Left ventricle myocardium superior (tissue), 1 donor: ENCODE measurements around the gene PLCB4. TPM values are rescaled to one million over a fixed set of nuclear protein-coding genes. Genes with fewer than 3 reads are reported as not detected.
A peak's percentile ranks its signal among the peaks of the same experiment; 100 is the strongest.

Experiments used
- ATAC-seq: fragments of 200-7000 bp; cut with Tn5 transposase; one replicate; pipeline ENCODE4 v1.9.1; 2020; ENCODE audit warnings: mild to moderate bottlenecking, moderate library complexity
- DNase-seq: peaks from one replicate; pipeline ENCODE4 v3.0.0-alpha.2; 2020
- intact Hi-C: fragments of 100-400 bp; cut with micrococcal nuclease; formaldehyde crosslinking; loops from one replicate; pipeline ENCODE4 v1.11.0; 2022
- total RNA-seq: library from RNA; stranded (reverse); fragmentation: NEBNext Ultra II Directional; extraction: Animal tissue kit (Norgen Biotek cat#: 25700); gene quantifications from one replicate; pipeline ENCODE4 v1.2.1, GENCODE V29; 2021
- donor health status: DM: no; HTN: yes; CAD: no; lungs with severe emphysema.

The PLCB4 gene
- total RNA-seq, 1 donor from 2014 or later = 29.1 TPM

DNA sequence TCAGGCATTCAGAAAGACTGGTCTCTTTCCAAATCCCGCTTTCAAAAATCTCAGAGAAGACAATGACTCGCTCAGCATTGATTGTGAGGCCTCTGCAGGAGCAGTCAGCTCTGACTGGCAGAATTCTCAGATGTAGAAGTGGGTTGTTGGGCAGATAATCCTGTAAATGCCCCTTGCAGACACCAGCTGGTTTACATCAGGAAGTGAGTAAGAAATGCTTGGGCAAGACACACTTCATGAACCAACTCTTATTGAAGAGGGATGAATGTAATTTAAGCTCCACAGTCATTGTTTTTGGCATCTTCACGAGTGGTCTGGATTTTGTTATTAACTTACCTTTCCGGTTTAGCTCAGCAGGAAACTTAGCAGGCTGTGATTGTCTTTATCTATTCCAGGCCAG, 166.6 kb downstream of the PLCB4 start:
- DNase-seq (no peak), ATAC-seq (no peak)
- intact Hi-C loops = no loop called here

GRCh38 chr20:9236458-9236857, 167.6 kb downstream of the PLCB4 start:
- intact Hi-C loops = no loop called here
- ATAC-seq = no peak

DNA sequence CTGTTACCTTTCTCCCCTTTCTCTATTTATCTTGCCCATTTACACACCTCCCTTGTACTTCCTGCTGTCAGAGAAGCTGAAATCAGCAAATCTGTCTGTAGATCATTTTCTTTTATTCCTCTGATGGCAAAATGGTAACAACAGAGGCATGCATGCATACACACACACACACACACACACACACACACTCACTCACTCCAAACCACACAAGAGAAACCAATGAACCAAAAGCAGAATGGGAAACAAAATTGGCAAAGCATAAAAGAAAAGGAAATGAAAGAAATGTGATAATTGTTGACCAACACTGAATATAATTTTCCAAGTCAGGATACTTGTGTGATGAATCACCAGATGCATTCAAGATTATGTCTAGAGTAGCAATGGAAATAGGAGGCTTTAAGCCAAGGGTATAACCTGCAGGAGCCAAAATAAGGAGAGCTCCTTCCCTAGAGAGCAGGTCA, 172.4 kb downstream of the PLCB4 start:
- intact Hi-C loops = no loop called here
- no peak for DNase-seq
- ATAC-seq = peak; percentile 47

More at GRCh38 chr20:9236458-9236857, 167.6 kb downstream of the PLCB4 start:
- no peak for DNase-seq

DNA sequence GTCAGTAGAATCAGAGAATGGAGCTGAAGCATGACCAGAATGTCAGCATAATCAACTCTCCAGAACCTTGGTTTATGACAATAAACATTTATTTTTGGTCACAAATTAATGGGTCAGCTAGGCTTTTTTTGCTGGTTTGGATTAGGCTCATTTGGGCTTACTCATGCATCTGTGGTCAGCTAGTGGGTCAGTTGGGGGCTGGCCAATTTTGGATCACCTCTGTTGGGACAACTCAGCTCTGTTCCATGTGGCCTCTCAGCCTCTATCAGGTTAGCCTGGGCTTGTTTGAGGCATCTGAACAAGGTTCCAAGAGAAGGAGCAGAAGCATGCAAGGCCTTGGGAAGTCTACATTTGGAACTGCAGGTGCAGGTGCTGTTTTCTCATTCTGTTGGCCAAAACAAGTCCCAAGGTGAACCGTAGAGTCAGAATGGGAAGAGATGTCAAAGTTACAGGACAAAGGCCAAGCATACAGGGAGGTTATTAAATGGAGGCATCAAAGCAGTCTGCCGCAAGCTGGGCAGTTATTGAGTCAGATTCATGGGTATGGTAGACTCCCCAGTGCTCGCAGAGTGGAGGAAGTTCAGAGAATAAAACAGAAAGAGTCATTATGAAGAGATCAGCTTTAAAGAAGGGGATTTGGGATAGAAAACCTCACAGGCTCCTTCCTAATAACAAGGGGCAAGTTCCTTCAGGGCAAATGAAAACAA, 173.0 kb downstream of the PLCB4 start:
- DNase-seq (no peak), ATAC-seq (peak; percentile 20)
- intact Hi-C loops = no loop called here

- intact Hi-C loops = no loop called here
- ATAC-seq (no peak), DNase-seq (no peak)
Observed at GRCh38 chr20:9243986-9244385, 175.1 kb downstream of the PLCB4 start.

DNA sequence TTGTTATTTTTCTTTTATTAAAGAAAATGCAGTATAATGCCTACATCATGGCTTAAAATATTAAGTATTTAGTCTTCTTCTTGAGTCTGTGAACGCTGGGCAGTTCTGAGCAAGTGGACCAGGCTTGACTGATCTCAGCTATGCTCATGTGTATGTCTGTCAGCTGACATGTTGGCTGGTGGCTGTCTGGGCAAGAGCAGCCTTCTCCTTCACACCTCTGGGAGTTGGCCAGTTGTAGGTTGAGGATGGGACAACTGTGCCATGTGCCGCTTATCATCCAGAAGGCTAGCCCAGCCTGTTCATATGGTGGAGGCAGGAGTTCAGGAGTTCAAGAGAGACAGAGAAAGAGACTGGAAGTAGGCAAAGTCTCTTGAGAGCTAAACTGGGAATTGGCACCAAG, 175.9 kb downstream of the PLCB4 start:
- peak; percentile 69 for ATAC-seq
- peak; percentile 21 for DNase-seq
- intact Hi-C loops = no loop called here

DNA sequence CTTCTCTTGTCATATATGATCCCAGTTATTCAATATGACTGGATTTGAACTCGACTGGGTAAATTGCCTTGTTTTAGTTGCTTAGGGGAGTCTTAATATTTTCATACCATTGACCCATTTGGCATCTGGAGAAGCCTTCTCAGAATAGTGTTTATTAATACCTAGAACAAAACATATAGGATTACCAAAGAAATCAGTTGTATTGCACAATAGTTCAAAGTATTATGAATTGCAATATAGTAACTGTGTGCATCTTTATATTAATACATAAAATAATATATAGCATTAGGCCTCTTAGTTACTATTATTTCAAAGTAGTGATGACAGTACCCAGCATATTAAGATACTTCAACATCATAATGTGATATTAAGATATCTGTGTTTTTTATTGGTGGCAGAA, 177.8 kb downstream of the PLCB4 start:
- intact Hi-C loops = no loop called here
- DNase-seq = no peak
- ATAC-seq = no peak

- ATAC-seq (no peak), DNase-seq (no peak)
- intact Hi-C loops = no loop called here
Observed at GRCh38 chr20:9250511-9250910, 181.6 kb downstream of the PLCB4 start.

- ATAC-seq (no peak), DNase-seq (no peak)
- intact Hi-C loops = no loop called here
Observed at GRCh38 chr20:9253006-9253539, 184.2 kb downstream of the PLCB4 start.

GRCh38 chr20:9255171-9255570, 186.3 kb downstream of the PLCB4 start:
- no peak for DNase-seq
- intact Hi-C loops = no loop called here
- ATAC-seq = no peak

DNA sequence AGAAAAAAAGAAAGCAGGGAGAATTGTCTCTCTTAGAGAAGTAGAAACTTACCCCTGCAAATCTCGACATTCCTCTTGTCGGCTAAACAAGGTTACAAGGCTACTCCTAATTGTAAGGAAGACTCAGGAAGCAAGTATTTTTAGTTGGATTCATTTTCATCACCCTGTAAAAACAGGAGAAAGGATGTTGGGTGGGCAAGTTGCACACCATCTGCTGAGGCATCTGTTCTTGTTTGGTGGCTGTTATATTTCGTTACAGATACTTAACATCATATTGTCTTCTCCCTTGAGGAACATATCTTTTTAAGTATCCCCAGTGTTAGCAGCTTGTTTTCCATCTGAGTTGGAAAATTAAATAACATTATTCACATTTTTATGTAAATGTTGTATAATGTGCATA, 187.5 kb downstream of the PLCB4 start:
- ATAC-seq (no peak), DNase-seq (no peak)
- intact Hi-C loops = no loop called here

DNA sequence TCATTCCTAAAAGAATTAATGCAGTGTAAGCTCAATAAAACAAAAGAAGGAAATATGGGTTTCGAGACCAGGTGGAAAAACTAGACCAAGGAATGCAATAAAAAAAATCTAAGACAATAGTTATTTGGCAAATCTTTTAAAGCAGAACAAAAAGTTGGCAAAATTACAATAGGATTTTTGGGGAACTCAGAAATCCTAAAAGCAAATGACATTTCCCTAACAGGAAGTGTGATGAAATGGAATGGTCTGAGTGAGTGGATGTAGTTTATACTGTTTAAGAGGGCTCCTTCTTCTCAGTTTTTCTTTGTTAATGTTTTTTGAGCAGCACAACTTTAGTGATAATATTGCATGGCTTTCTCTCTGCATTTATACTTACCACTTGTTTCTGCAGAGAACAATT, 190.0 kb downstream of the PLCB4 start:
- ATAC-seq = peak; percentile 25
- intact Hi-C loops = no loop called here

GRCh38 chr20:9260027-9260426, 191.1 kb downstream of the PLCB4 start:
- DNase-seq = no peak
- intact Hi-C loops = no loop called here

More for the DNA sequence above, 190.0 kb downstream of the PLCB4 start:
- no peak for DNase-seq

DNA sequence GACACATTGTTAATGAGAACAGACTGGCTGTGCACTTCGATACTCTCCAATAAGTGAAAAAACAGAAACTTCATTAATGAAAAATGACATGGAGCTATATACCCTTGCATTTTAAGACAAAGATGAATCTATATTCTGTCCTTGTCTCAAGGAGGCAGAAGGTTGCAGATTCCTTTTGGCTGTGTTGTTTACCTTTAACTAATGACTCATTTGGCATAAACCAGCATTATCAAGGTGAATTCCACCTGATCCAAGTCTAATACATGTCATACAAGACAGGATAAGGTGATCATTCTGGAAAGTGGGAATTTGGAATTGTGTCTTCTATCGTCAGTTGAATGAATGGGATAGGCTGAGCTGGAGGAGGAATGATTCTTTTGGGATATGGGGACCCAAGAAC, 192.9 kb downstream of the PLCB4 start:
- DNase-seq (no peak), ATAC-seq (no peak)
- intact Hi-C loops = no loop called here

More at GRCh38 chr20:9260027-9260426, 191.1 kb downstream of the PLCB4 start:
- no peak for ATAC-seq

GRCh38 chr20:9262653-9263194, 193.8 kb downstream of the PLCB4 start:
- DNase-seq (no peak), ATAC-seq (peak; percentile 80)
- intact Hi-C loops = no loop called here

- DNase-seq = no peak
- ATAC-seq = peak; percentile 75
- intact Hi-C loops = no loop called here
Observed at GRCh38 chr20:9269280-9269971, 200.5 kb downstream of the PLCB4 start.

DNA sequence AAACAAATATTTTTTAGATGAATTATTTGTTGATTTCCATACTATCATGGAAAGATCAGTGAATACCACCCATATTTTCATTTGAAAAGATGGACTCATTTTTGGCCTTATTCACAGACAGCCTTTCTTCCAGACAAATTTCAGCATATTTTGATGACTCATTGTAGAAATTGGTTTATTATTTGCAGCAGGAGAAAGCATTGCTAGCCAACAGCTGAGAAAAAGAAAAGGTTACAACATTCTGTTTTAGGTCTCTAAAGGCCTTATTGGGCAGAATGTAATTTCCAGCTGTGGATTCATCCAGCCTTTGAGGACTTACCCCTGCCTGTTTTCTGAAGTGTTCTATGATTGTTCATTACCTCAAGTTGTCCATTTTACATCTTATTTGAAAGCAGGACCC, 201.9 kb downstream of the PLCB4 start:
- peak; percentile 65 for ATAC-seq
- intact Hi-C loops = no loop called here
- DNase-seq = no peak

GRCh38 chr20:9276966-9277468, 208.1 kb downstream of the PLCB4 start:
- intact Hi-C loops = no loop called here
- DNase-seq = no peak
- no peak for ATAC-seq

DNA sequence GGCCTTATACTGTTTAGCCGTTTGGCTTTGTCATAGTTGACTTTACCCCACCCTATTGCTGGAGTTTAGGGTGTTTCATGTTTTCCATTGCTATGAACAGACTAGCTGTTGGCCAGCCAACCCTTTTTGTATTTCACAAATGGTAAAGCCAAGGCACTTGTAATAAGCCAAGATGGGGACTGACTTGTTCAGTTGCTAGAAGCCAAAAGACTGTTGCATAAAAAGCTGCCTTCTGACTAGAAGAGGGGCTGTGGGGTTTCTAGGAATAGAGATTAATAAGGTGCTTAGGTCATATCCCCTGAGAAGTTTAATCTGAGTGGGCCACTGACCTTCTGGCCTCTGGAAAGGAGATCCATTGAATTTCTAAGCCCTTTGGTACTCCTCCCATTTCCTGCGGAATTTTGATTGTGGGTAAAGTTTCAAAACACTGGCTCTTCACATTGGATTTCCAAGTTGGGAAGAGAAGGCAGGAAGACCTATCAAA, 211.1 kb downstream of the PLCB4 start:
- ATAC-seq (peak; percentile 86), DNase-seq (no peak)
- intact Hi-C loops = no loop called here

GRCh38 chr20:9280666-9281065, 211.8 kb downstream of the PLCB4 start:
- DNase-seq = no peak
- intact Hi-C loops = no loop called here
- peak; percentile 38 for ATAC-seq
